Gastroesophageal sphincter (tissue), 3 donors: ENCODE results near the gene EPHA8.

ENCODE experiments used
- CTCF ChIP-seq, 4 experiments: fragments of 200-600 bp in 2 of 4; fragments of 450-650 bp in 2 of 4; sonication (generic) in 1 of 4; IDR thresholded peaks; one replicate each; pipeline ENCODE4 v1.5.1; 2017 to 2019; ENCODE audit warnings: antibody characterized with exemption in 4 of 4, mild to moderate bottlenecking in 2 of 4, moderate library complexity in 2 of 4
- POLR2AphosphoS5 ChIP-seq: sonication (generic); formaldehyde crosslinking; IDR thresholded peaks from one replicate; pipeline ENCODE4 v1.6.1; 2017; ENCODE audit warnings: antibody characterized with exemption

GRCh38 chr1:22572818-22573217, 9.5 kb downstream of the EPHA8 start:
- TF ChIP-seq POLR2AphosphoS5 (no peak), CTCF (IDR thresholded peaks at IDR 0.05) (no peak)
